CD4-positive, alpha-beta T cell treated with Interleukin-2 at 100 ng/mL for 4 hours (primary cell): Measurements from ENCODE around the gene LRWD1.
"Not testable (repeated sequence)": the region's sequence is repeated elsewhere in the genome, so short reads cannot be mapped to it uniquely, and the experiment has no call there.

ENCODE experiments used
- DNase-seq: peaks from one replicate; pipeline ENCODE4 v3.0.0-alpha.2; 2020; ENCODE audit warnings: low spot score

The LRWD1 gene

GRCh38 chr7:102498321-102498720 is 33.5 kb downstream of the LRWD1 start:
- not testable (repeated sequence) for DNase-seq

GRCh38 chr7:102503141-102503540 is 38.4 kb downstream of the LRWD1 start:
- not testable (repeated sequence) for DNase-seq

DNA sequence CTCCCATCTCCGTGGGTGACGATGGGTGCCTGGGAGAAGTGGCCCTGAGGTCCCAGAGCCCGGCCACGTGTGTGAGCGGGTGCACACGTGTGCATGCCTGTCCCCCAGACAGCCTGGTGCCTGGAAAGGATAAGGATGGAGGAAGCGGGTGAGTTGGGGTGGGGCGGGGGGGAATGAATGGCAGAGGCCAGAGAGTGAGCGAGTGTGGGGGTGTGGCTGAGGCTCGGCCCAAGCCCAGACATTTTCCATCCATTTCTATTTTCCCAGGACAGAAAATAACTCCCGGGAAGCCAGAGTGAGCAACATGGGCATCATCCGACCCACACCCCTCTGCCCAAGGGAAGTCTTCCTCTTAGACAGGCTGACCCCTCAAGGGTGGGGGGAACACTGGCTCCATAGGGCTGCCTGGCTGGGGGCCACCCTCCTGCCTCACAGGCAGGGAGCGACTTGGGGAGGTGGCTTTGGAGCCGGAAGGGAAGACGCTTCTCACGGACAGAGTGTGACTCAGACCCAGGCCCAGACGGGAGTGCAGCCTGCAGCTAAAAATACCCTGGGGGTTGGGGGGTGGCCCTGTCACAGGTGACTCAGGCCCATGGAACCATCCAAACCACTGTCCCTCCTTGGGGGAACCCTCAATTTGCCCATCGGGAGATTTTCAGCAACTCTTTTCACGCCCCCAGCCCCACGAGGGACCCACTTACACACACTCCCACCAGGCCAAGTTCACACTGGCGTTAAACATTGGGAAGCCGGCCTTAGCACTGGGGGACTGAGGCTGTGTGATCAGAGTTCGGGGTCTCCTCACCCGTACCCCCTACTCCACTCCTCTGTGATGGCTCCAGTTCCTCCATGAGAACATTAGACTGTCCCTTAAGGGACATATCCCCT is 40.8 kb downstream of the LRWD1 start:
- not testable (repeated sequence) for DNase-seq

- DNase-seq, result not testable (repeated sequence)
Observed at GRCh38 chr7:102507410-102508088, 42.8 kb downstream of the LRWD1 start.

DNA sequence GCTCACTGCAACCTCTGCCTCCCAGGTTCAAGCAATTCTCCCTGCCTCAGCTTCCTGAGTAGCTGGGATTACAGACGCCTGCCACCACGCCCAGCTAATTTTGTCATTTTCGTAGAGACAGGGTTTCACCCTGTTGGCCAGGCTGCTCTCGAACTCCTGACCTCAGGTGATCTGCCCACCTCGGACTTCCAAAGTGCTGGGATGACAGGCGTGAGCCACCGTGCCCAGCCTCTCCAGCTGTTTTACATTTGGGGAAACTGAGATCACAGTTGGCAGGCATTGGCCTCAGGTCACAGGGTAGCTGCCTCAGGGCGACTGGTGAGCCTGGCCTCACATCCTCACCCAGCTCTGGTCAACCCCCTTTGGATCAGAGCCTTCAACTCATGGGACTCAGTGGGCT is 45.8 kb downstream of the LRWD1 start:
- not testable (repeated sequence) for DNase-seq

- DNase-seq, result not testable (repeated sequence)
Observed at GRCh38 chr7:102511860-102512522, 47.2 kb downstream of the LRWD1 start.

GRCh38 chr7:102512642-102513221 is 47.9 kb downstream of the LRWD1 start:
- not testable (repeated sequence) for DNase-seq

DNA sequence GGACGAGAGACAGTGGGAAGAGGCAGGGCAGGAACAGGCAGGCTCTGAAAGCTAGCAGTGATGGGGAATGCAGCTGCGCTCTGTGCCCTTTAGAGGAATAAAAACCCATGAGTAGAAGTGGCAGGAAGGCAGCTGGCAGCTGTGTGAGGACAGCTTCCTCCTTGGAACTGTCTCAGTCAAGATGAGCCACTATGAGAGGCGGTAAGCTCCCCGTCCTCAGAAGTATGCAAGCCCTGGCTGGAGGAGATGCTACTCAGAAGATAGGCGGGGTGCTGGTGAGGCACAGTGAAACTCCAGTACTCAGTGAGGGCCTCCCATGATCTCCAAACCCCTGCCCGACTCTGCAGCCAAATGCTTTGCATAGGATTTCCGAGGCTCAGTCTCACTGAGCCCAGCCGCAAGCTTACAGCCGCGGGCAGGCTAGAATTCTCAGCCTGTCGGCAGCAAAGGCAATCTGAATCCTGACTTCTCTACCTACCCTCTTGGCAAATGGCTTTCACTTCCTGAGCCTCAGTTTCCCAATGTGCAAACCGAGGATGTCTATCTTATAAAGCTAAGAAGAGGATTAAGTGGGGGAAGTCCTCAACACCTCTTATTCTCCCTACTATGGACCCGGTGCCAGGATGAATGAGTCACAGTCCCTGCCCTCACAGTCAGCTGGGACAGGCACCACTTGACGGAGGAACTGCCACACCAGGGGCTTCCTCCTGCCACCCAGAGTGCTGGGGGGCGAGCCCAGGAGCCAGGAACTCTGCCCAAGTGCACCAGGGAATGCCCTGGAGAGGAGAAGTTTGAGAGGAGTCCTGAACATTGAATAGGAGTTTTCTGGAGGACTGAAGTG is 50.3 kb downstream of the LRWD1 start:
- DNase-seq, result not testable (repeated sequence)

DNA sequence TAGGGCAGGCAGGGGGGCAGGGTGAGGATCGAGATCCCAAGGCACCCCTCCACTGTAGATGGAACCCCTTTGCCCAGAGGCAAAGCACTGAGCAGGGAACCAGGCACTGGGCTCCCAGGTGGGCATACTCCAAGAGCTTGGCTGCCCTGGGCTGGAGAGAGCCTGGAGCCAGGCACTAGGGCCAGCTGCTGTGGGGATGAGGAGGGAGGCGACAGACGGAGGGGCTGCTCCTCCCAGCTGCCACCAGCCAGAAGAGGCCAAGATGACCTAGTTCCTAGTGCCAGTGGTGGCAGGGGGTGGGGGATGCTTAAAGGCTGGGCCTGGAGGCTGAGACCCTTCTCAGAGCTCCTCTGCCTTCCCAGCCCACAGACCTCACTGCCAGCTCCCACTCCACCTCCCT is 51.1 kb downstream of the LRWD1 start:
- DNase-seq, result not testable (repeated sequence)

GRCh38 chr7:102516951-102517350 is 52.2 kb downstream of the LRWD1 start:
- not testable (repeated sequence) for DNase-seq

DNA sequence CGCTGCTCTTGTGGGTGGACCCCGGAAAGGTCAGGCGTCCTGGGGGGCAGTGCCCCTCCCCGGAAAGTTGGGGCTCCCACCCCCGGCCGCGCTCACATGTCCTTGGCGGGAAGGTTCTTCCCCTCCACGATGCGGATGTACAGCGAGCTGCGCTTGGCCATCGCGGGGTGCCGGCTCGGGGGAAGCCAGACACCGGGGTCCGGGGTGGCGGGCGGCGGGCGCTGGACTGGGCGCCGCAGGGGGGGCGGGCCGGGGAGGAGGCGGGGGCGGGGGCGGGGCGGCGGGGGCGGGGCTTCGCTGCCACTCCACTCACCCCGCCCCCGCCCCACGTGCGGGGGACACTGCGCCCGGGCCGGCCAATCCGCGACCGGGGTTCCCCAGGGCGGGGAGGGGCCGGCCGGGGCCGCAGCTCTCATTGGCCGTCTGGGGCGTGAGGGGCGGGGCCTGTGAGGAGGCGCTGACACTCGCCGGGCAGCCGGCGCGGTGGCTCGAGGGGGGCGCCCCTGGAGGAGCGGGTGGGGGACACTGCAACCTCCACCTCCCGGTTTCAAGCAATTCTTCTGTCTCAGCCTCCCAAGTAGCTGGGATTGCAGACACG is 52.9 kb downstream of the LRWD1 start, which contains the start of gene RASA4B:
Gene RASA4B, minus strand, starts transcription at position 228 of the 598 bp plus-strand sequence. Its CDS starts 67 bp downstream, at position 161.
- DNase-seq, result not testable (repeated sequence)

DNA sequence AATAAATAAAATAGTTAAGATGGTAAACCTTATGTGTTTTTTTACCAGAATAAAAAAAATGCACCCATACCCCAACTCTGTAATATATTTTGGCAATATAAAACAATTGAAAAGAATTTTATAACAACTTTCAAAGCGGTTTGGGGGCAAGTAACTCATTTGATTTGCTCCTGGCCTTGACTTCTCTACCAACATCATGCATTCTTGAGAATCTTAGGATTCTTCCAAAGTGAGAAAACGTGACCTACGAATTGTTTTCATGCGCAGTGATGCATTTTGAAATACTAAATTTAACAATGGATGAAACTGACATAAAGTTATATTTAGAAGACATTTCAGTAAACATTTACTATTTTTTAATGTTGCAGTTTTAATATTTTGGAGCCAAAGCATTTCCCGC is 56.0 kb downstream of the LRWD1 start:
- DNase-seq, result not testable (repeated sequence)
